KOPT-K1 (cell line): Measurements from ENCODE around the gene TUFM.
"Not testable (repeated sequence)": the region's sequence is repeated elsewhere in the genome, so short reads cannot be mapped to it uniquely, and the experiment has no call there.

Experiments
- H3K27ac ChIP-seq: fragments of 200-600 bp; sonication (generic); 2 replicates; pipeline ENCODE4 v1.5.1; 2016; ENCODE audit warnings: antibody characterized with exemption, mild to moderate bottlenecking, low read depth, low read length; ENCODE audit not compliant: poor library complexity, severe bottlenecking
- H3K36me3 ChIP-seq: fragments of 200-600 bp; sonication (generic); 2 replicates; pipeline ENCODE4 v1.5.1; 2017; ENCODE audit warnings: antibody characterized with exemption, mild to moderate bottlenecking, low read length, moderate library complexity; ENCODE audit not compliant: insufficient read depth
- H3K9me3 ChIP-seq: fragments of 200-600 bp; sonication (generic); 2 replicates; pipeline ENCODE4 v1.5.1; 2017; ENCODE audit warnings: antibody characterized with exemption, low read length, mild to moderate bottlenecking; ENCODE audit not compliant: insufficient read depth, poor library complexity, severe bottlenecking

Gene TUFM

DNA sequence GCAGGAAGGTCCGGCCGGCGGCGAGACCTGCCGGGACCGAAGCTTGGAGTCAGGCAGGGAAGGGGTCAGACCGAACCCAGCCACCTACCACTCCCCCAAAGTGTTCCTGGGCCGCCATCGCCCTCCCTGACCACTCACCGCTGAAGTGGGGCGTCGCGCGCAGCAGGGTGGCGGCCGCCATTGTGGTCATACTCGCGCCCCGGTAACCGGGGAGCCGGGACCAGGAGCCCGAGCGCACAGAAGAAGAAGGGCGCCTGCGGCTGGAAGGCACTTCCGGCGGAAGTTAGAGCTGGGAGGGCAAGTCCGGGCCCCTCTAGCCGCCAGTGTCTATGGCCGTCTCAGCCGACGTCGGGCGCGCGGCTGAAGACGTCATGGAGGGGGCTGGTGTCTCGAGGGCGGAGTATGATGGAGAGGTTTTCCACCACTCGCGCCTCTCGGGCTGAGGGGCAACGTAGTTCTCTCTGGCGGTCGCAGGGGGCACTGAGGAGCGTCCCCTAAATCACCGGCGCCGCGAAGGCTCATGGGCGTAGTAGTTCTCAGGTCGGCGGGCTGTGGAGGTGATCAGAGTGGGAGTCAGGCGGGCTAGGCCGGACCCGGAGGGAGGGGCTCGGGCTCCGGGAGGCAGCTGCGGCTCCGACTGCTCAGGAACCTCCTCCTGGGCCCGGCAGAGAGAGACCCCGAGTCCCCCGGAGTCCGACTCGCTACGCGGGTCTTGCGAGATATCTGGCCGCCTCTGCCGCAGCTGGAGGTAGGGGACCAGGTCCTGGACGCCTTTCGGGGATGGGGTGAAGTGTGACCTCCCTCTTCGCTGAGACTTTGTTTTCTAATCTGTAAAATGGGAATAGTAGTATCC, at the start of gene TUFM:
TUFM (minus strand) TSS at position 269 of the 853 bp plus-strand sequence; CDS start at position 190, 79 bp downstream.
- Histone ChIP-seq H3K27ac (peak within 1 kb of the TSS; percentile 79), H3K9me3 (no peaks in the 10 kb centered on the region), H3K36me3 (peaks cover 38% of the 10 kb centered on the region)

DNA sequence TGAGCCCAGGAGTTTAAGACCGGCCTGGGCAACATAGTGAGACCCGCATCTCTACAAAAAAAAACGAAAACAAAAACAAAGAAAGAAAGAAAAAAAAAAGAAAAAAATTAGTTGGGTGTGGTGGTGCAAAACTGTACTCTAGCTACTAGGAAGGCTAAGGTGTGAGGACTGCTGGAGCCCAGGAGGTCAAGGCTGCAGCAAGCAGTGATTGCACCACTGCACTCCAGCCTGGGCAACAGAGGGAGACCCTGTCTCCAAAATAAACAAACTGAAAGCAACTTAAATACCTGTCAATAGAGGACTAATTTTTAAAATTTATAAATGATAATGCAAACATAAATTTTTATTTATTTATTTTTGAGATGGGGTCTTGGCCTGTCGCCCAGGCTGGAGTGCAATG, 49.5 kb upstream of the TUFM start:
- H3K36me3 ChIP-seq = peaks cover 7% of the 10 kb centered on the region; the same call in 1 of the 2 replicates
- H3K27ac ChIP-seq = no peak overlapping the region
- no peaks in the 10 kb centered on the region for H3K9me3 ChIP-seq

DNA sequence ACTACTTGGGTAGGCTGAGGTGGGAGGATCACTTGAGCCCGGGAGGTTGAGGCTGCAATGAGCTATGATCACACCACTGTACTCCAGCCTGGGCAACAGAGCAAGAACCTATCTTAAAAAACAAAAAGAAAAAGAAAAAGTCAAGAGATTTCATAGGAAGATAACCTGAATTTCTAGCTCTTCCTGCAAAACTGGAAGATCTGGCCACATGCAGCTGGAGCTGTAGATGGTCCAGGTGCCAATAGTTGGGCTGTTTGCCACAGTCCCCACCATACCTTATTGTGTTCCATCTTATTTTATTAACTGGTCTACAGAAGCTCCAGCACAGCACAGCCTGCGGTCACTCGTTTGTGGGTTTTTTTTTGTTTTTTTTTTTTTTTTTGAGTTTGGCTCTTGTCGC, 47.1 kb upstream of the TUFM start:
- no peaks in the 10 kb centered on the region for H3K9me3 ChIP-seq
- H3K27ac ChIP-seq = no peak overlapping the region
- peaks cover 5% of the 10 kb centered on the region; the same call in 1 of the 2 replicates for H3K36me3 ChIP-seq

DNA sequence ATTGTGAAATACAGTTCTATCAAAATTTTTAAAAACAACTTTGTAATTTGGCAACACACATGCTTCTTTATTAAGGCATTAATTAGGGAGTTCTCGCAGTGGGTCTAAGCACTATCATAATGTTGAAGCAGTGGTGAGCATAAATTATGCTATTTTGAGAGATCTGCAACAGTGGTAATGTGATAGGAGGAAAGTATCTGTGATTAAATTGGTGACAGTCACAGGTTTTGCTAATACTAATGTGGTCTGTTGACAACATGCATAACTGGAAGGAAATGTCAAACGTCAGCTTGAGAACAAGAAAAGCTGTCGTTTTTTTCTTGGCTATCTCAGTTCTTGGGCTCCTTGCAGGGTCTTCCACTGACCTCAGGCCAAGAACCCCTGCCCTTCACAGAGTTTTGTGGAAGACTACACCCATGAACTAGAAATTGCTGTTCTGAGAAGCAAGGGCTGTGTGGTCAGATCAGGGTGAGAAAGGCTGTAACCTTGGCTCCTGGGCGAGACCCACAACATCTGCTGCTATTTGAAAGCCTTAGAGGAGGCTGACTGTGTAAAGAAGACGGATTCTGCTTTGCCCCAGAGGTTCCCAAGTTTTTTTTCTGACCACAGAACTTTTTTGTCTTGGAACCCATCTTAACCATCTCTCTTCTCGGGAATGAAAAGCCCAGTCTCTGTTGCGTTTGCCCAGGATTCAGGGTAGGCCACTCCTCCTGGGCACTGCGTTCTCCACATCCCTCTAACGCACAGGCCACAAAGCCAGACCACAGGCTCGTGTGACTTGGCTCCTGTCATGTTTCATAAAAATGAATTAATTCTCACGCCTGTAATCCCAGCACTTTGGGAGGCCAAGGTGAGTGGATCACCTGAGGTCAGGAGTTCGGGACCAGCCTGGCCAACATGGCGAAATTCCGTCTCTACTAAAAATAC, 46.1 kb upstream of the TUFM start:
- Histone ChIP-seq H3K9me3 (no peaks in the 10 kb centered on the region), H3K36me3 (no peaks in the 10 kb centered on the region), H3K27ac (no peak overlapping the region)

DNA sequence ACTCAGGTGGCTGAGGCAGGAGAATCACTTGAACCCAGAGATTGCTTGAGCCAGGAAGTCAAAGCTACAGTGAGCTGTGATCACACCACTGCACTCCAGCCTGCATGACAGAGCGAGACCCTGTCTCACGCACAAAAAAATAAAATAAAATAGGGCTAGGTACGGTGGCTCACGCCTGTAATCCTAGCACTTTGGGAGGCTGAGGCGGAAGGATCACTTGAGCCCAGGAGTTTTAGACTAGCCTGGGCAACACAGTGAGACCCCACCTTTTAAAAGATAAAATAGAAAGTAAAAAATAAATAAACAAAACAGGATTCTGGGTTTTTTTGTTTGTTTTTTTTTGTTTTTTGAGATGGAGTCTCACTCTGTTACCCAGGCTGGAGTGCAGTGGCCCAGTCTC, 44.2 kb upstream of the TUFM start:
- H3K36me3 ChIP-seq, H3K9me3 ChIP-seq: not testable (repeated sequence)

DNA sequence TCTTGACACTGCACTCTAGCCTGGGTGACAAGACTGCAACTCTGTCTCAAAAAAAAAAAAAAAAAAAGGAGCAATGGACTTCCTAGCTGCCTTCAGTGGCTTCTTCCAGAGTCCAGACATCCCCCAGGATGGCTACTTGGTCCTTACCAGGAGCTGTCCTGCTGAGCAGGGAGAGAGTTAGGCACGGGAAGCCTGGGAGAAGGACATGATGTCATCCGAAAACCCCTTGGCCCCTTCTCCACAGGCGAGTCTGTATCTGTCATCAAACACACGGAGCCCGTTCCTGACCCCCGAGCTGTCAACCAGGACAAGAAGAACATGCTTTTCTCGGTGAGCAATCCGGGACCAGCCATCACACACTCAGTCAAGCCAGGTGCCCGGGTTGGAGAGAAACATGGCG, 40.8 kb upstream of the TUFM start:
- Histone ChIP-seq H3K27ac (no peak overlapping the region), H3K36me3 (no peaks in the 10 kb centered on the region), H3K9me3 (no peaks in the 10 kb centered on the region)

More for the DNA sequence above, 44.2 kb upstream of the TUFM start:
- H3K27ac ChIP-seq = not testable (repeated sequence)

DNA sequence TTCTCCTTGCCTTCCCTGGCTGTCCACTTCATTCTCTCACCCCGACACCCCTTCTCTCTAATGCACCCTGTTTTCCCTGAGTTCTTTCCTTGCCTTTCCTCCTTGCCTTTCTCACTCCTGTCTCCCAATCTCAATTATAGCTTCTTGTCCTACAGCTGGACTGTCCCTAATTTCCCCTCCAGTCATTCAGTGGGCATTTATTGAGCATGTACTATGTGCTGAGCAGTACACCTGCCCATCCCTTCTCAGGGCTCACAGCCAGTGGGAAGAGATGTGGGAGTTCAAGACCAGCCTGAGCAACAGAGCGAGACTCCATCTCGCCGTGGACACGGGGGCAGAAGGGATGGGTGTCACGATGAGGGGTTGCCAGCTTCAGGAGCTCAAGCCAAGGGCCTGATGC, 37.9 kb upstream of the TUFM start:
- no peak overlapping the region for H3K27ac ChIP-seq

DNA sequence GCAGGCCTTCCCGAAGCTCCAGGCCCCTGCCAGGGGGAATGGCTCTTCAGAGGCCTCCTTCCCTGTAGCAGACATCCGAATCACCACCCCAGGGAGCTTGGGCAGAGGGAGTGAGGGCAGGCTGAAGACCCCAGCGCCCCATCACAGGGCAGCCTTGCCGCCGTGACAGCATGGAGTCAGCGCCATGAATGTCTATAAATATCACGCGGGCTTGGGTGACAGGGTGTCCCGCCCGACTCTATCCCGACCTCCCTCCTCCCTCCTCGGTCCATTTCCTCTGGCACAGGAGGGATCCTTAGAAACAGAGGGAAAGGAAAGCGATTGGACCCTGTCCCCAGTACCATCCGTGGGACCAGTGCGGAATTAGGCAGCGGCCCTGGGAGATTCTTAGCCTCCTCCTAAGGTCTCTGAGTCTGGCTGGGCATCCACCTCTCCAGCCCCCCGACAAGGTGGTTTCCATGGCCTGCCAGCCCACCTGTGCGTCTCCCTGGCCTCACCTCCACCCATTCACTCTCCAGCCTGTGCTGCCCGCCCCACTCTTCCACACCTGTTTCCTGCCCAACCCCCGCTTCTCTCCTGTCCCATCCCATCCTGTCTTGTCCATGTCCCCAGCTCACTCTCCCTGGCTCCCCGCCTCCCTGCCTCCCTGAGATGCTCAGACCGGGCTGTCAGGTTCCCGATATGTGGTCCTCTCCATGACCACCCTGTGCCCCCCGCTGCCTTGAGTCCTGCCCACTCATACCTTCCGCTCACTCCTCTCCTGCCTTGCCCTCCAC, 37.3 kb upstream of the TUFM start:
- Histone ChIP-seq H3K9me3 (no peaks in the 10 kb centered on the region), H3K27ac (no peak overlapping the region), H3K36me3 (no peaks in the 10 kb centered on the region)

More for the DNA sequence above, 37.9 kb upstream of the TUFM start:
- H3K36me3 ChIP-seq = no peaks in the 10 kb centered on the region
- no peaks in the 10 kb centered on the region for H3K9me3 ChIP-seq

DNA sequence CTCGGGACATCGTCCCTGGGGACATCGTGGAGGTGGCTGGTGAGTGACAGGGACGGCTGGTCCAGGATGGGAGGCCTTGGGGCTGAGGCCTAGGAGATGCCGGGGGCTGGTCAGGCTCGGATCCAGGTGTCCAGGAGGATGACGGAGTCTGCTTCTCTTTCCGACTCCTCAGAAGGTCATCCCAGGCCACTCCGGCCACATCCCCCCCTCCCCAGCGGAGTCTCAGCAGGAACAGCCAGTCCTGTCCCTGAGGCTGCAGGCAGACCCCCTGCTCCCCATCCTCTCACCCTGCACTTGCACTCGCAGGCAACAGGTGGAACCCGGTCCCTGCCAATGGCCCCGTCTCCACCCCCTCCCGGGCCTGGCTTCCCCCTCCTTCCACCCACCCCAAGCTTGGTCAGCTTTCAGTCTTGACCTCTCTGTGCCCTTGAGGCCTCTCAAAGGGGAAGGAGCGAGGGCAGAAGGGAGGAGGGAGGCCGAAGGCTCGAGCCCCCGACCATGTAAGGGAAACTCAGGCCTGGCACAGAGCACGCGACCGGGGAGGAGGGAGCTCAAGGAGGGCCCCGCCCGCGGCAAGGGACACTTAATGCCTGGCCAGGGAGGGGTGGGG, 36.5 kb upstream of the TUFM start:
- Histone ChIP-seq H3K9me3 (no peaks in the 10 kb centered on the region), H3K36me3 (no peaks in the 10 kb centered on the region), H3K27ac (no peak overlapping the region)

DNA sequence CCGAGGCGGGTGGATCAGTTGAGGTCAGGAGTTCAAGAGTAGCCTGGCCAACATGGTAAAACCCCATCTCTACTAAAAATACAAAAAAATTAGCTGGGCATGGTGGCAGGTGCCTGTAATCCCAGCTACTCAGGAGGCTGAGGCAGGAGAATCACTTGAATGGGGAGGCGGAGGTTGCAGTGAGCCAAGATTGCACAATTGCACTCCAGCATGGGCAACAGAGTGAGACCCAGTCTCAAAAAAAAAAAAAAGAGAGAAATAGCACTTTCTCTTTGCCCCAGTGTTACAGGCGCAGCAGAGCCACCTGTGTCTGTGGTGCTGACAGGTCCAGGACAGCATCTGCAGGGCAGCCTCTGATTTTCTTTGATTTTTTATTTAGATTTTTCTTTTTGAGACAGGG, 35.4 kb upstream of the TUFM start:
- H3K36me3 ChIP-seq, H3K9me3 ChIP-seq, H3K27ac ChIP-seq: not testable (repeated sequence)

DNA sequence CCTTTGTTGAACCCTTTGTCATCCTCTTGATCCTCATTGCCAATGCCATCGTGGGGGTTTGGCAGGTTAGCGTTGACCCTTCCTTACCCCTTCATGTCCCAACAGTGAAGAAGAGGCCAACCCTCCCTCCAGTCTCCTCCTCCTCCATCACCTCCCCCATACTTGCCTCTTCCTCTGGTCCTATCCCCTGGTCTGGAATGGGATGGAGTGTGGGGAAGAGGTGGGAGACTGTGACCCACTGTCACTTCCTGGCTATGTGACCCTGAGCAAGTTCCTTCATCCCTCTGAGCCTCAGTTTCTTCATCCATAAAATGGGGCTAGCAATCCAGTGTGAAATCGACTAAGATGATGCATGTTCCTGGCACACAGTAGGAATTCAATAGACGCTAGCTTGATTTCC, 34.8 kb upstream of the TUFM start:
- H3K9me3 ChIP-seq = no peaks in the 10 kb centered on the region
- no peaks in the 10 kb centered on the region for H3K36me3 ChIP-seq
- no peak overlapping the region for H3K27ac ChIP-seq

DNA sequence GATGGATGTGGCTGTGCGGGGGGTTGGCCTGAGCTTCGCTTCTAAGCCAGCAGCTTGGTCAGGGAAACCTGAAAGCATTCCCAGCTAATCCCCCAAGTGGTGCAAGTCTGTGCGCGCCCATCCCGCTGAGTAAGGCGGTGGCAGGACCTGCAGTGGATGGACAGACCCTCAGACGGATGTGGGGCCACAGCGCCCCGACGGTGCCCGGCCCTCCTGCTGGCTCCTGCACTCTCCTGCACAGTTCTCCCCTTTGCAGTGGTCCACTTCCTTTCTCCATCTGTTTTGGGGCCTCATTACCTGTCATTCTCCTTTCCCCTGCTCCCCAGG, 34.4 kb upstream of the TUFM start:
- H3K27ac ChIP-seq = no peak overlapping the region
- H3K9me3 ChIP-seq = no peaks in the 10 kb centered on the region
- no peaks in the 10 kb centered on the region for H3K36me3 ChIP-seq

DNA sequence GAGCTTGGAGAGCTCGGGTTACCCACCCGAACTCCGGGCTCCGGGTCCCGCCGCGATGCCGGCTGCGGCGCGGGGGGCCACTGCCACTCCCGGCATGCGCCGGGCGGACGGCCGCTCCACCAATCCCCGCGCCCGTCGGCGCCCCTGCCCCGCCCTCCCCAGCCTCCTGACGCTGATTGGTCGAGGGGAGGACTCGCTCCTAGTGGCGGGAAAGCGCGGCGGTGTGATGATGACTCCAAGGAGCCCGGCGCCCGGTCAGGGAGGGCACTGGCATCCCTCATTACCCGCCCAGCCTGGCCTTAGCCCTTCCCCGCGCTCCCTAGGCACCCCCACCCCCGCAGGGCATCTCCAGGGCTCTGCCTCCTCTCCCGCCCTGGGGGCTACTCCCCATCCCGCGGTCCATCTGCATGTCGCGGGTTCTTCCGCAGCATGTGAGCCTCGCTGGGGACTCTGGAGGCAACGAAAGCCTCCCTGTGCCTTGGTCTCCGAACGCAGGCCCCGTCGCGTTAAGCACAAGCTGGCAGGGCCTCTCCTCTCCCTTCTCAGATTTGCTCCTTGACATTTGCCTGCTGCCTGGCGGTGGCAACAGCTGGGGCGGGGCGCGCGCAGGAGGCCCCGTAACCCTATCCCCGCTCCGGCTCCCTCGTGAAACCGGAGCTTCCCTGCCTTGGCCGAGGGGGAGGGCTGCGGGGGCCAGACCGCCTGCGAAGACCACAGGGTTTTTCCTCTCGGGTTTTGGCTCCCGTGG, 33.9 kb upstream of the TUFM start:
- Histone ChIP-seq H3K9me3 (no peaks in the 10 kb centered on the region), H3K36me3 (no peaks in the 10 kb centered on the region), H3K27ac (peak overlapping the region; percentile 63)

DNA sequence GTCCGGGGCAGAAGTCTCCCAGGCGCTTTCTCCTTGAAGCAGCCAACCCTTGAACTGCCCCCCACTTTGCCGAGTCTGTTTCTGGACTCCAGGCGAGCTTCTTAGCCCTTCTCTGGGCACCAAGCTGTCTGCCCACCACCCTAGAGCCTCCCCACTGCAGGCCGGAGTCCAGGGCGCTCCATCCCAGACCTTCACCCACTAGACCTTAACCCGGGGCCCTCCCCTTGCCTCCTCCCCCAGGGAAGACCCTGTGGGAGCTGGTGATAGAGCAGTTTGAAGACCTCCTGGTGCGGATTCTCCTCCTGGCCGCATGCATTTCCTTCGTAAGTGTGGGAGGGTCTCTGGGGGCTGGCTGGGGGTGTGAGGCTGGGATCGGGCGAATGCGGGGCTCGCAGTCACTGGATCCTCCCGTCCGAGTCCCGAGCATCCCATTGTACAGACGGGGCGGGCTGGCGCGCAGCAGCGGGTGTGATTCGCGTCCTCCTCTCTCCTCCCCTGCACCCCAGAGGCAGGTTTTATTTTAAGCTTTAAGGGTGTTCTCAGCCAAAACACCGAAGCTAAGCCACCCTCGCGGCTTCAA, 33.2 kb upstream of the TUFM start:
- H3K9me3 ChIP-seq = no peaks in the 10 kb centered on the region
- peak overlapping the region; percentile 63 for H3K27ac ChIP-seq
- H3K36me3 ChIP-seq = peaks cover 4% of the 10 kb centered on the region; the same call in 1 of the 2 replicates
